ENCODE results near the gene VASP.

The VASP gene

GRCh38 chr19:45512881-45513483 lies 5.7 kb downstream of the VASP start:
- no peak overlapping the region for H3K9ac ChIP-seq (ENCODE audit: insufficient read length, low read depth)

GRCh38 chr19:45514376-45515051 lies 7.2 kb downstream of the VASP start:
- peaks cover 2% of the 10 kb centered on the region for H3K4me1 ChIP-seq (ENCODE audit: insufficient read depth, insufficient read length)
- H3K36me3 ChIP-seq (ENCODE audit: insufficient read depth, insufficient read length, low read length) = peaks cover 62% of the 10 kb centered on the region
- no peak for DNase-seq (ENCODE audit: low read depth, low spot score)
- H3K9ac ChIP-seq (ENCODE audit: insufficient read length, low read depth) = no peak overlapping the region
- no peaks in the 10 kb centered on the region for H3K9me3 ChIP-seq (ENCODE audit: insufficient read depth, low read length)
- no peak overlapping the region for H3K4me3 ChIP-seq (ENCODE audit: insufficient read length, low read depth)
- no peak for TF ChIP-seq YY1 (IDR thresholded peaks at IDR 0.05; ENCODE audit: insufficient read depth, insufficient read length)
- no peak for TF ChIP-seq ZNF274 (IDR thresholded peaks at IDR 0.05; ENCODE audit: low read depth, low read length)
- no peak for TF ChIP-seq SUZ12 (IDR thresholded peaks at IDR 0.05; ENCODE audit: extremely low read depth, insufficient read depth, insufficient read length)
- no peaks in the 10 kb centered on the region for H3K27me3 ChIP-seq (ENCODE audit: insufficient read depth, insufficient read length)

More at GRCh38 chr19:45512881-45513483, 5.7 kb downstream of the VASP start:
- Histone ChIP-seq H3K4me3 (ENCODE audit: insufficient read length, low read depth) (no peak overlapping the region), H3K36me3 (ENCODE audit: insufficient read depth, insufficient read length, low read length) (peaks cover 55% of the 10 kb centered on the region), H3K4me1 (ENCODE audit: insufficient read depth, insufficient read length) (peaks cover 2% of the 10 kb centered on the region), H3K9me3 (ENCODE audit: insufficient read depth, low read length) (no peaks in the 10 kb centered on the region), H3K27me3 (ENCODE audit: insufficient read depth, insufficient read length) (no peaks in the 10 kb centered on the region)
- TF ChIP-seq SUZ12 (IDR thresholded peaks at IDR 0.05; ENCODE audit: extremely low read depth, insufficient read depth, insufficient read length) = no peak
- no peak for TF ChIP-seq ZNF274 (IDR thresholded peaks at IDR 0.05; ENCODE audit: low read depth, low read length)
- TF ChIP-seq YY1 (IDR thresholded peaks at IDR 0.05; ENCODE audit: insufficient read depth, insufficient read length) = no peak
- DNase-seq (ENCODE audit: low read depth, low spot score) = no peak

GRCh38 chr19:45515081-45515624 lies 7.9 kb downstream of the VASP start:
- DNase-seq (ENCODE audit: low read depth, low spot score) = no peak
- H3K9me3 ChIP-seq (ENCODE audit: insufficient read depth, low read length) = no peaks in the 10 kb centered on the region
- no peak overlapping the region for H3K4me3 ChIP-seq (ENCODE audit: insufficient read length, low read depth)
- H3K4me1 ChIP-seq (ENCODE audit: insufficient read depth, insufficient read length) = peaks cover 2% of the 10 kb centered on the region
- TF ChIP-seq ZNF274 (IDR thresholded peaks at IDR 0.05; ENCODE audit: low read depth, low read length) = no peak
- TF ChIP-seq SUZ12 (IDR thresholded peaks at IDR 0.05; ENCODE audit: extremely low read depth, insufficient read depth, insufficient read length) = no peak
- TF ChIP-seq YY1 (IDR thresholded peaks at IDR 0.05; ENCODE audit: insufficient read depth, insufficient read length) = no peak
- peaks cover 64% of the 10 kb centered on the region for H3K36me3 ChIP-seq (ENCODE audit: insufficient read depth, insufficient read length, low read length)
- H3K9ac ChIP-seq (ENCODE audit: insufficient read length, low read depth) = no peak overlapping the region
- H3K27me3 ChIP-seq (ENCODE audit: insufficient read depth, insufficient read length) = no peaks in the 10 kb centered on the region

- Histone ChIP-seq H3K4me1 (ENCODE audit: insufficient read depth, insufficient read length) (peaks cover 2% of the 10 kb centered on the region), H3K9me3 (ENCODE audit: insufficient read depth, low read length) (no peaks in the 10 kb centered on the region), H3K27me3 (ENCODE audit: insufficient read depth, insufficient read length) (no peaks in the 10 kb centered on the region), H3K36me3 (ENCODE audit: insufficient read depth, insufficient read length, low read length) (peaks cover 65% of the 10 kb centered on the region), H3K9ac (ENCODE audit: insufficient read length, low read depth) (no peak overlapping the region), H3K4me3 (ENCODE audit: insufficient read length, low read depth) (no peak overlapping the region)
- TF ChIP-seq SUZ12 (IDR thresholded peaks at IDR 0.05; ENCODE audit: extremely low read depth, insufficient read depth, insufficient read length) (no peak), ZNF274 (IDR thresholded peaks at IDR 0.05; ENCODE audit: low read depth, low read length) (no peak), YY1 (IDR thresholded peaks at IDR 0.05; ENCODE audit: insufficient read depth, insufficient read length) (no peak)
- no peak for DNase-seq (ENCODE audit: low read depth, low spot score)
Observed at GRCh38 chr19:45515807-45516401, 8.6 kb downstream of the VASP start.

GRCh38 chr19:45517238-45517637 lies 10.0 kb downstream of the VASP start:
- no peak for DNase-seq (ENCODE audit: low read depth, low spot score)
- Histone ChIP-seq H3K4me3 (ENCODE audit: insufficient read length, low read depth) (no peak overlapping the region), H3K36me3 (ENCODE audit: insufficient read depth, insufficient read length, low read length) (peaks cover 63% of the 10 kb centered on the region), H3K27me3 (ENCODE audit: insufficient read depth, insufficient read length) (no peaks in the 10 kb centered on the region), H3K9me3 (ENCODE audit: insufficient read depth, low read length) (no peaks in the 10 kb centered on the region), H3K9ac (ENCODE audit: insufficient read length, low read depth) (no peak overlapping the region), H3K4me1 (ENCODE audit: insufficient read depth, insufficient read length) (no peaks in the 10 kb centered on the region)
- TF ChIP-seq SUZ12 (IDR thresholded peaks at IDR 0.05; ENCODE audit: extremely low read depth, insufficient read depth, insufficient read length) (no peak), YY1 (IDR thresholded peaks at IDR 0.05; ENCODE audit: insufficient read depth, insufficient read length) (no peak), ZNF274 (IDR thresholded peaks at IDR 0.05; ENCODE audit: low read depth, low read length) (no peak)

GRCh38 chr19:45517641-45518468 lies 10.6 kb downstream of the VASP start:
- no peak for DNase-seq (ENCODE audit: low read depth, low spot score)
- no peaks in the 10 kb centered on the region for H3K9me3 ChIP-seq (ENCODE audit: insufficient read depth, low read length)
- no peak for TF ChIP-seq YY1 (IDR thresholded peaks at IDR 0.05; ENCODE audit: insufficient read depth, insufficient read length)
- no peak for TF ChIP-seq SUZ12 (IDR thresholded peaks at IDR 0.05; ENCODE audit: extremely low read depth, insufficient read depth, insufficient read length)
- TF ChIP-seq ZNF274 (IDR thresholded peaks at IDR 0.05; ENCODE audit: low read depth, low read length) = no peak
- no peaks in the 10 kb centered on the region for H3K4me1 ChIP-seq (ENCODE audit: insufficient read depth, insufficient read length)
- H3K4me3 ChIP-seq (ENCODE audit: insufficient read length, low read depth) = no peak overlapping the region
- no peaks in the 10 kb centered on the region for H3K27me3 ChIP-seq (ENCODE audit: insufficient read depth, insufficient read length)
- H3K9ac ChIP-seq (ENCODE audit: insufficient read length, low read depth) = no peak overlapping the region
- H3K36me3 ChIP-seq (ENCODE audit: insufficient read depth, insufficient read length, low read length) = peaks cover 68% of the 10 kb centered on the region

Data from NT2/D1 (cell line).